CD4-positive, alpha-beta T cell treated with Interleukin-10 for 1 hour (primary cell): ENCODE measurements around the gene FOXL3.

Experiments used
- DNase-seq: peaks from one replicate; pipeline ENCODE4 v3.0.0-alpha.2; 2020

Gene FOXL3

GRCh38 chr7:304574-305409 lies 14.8 kb downstream of the FOXL3 start:
- no peak for DNase-seq

GRCh38 chr7:305410-306151 lies 15.6 kb downstream of the FOXL3 start:
- no peak for DNase-seq

- DNase-seq = no peak
These were observed 18.0 kb downstream of the FOXL3 start for GRCh38 chr7:307970-308369.

GRCh38 chr7:309586-310228 lies 19.7 kb downstream of the FOXL3 start:
- no peak for DNase-seq

GRCh38 chr7:311131-311680 lies 21.2 kb downstream of the FOXL3 start:
- no peak for DNase-seq

GRCh38 chr7:311796-312195 lies 21.8 kb downstream of the FOXL3 start:
- no peak for DNase-seq

GRCh38 chr7:312424-312823 lies 22.5 kb downstream of the FOXL3 start:
- DNase-seq = no peak

- DNase-seq = no peak
These were observed 24.9 kb downstream of the FOXL3 start for GRCh38 chr7:314853-315252.

- no peak for DNase-seq
These were observed 25.7 kb downstream of the FOXL3 start for GRCh38 chr7:315516-316265.

GRCh38 chr7:317643-318405 lies 27.9 kb downstream of the FOXL3 start:
- no peak for DNase-seq

- DNase-seq = no peak
These were observed 28.5 kb downstream of the FOXL3 start for GRCh38 chr7:318476-318875.

GRCh38 chr7:318878-319661 lies 29.1 kb downstream of the FOXL3 start:
- DNase-seq = no peak

- DNase-seq = no peak
These were observed 30.3 kb downstream of the FOXL3 start for GRCh38 chr7:320297-320696.

GRCh38 chr7:322111-322671 lies 32.2 kb downstream of the FOXL3 start:
- peak; percentile 86 for DNase-seq

GRCh38 chr7:322708-323111 lies 32.7 kb downstream of the FOXL3 start:
- DNase-seq = no peak

- no peak for DNase-seq
These were observed 33.4 kb downstream of the FOXL3 start for GRCh38 chr7:323410-323809.

GRCh38 chr7:324011-324410 lies 34.0 kb downstream of the FOXL3 start:
- DNase-seq = no peak

GRCh38 chr7:325051-325798 lies 35.3 kb downstream of the FOXL3 start:
- no peak for DNase-seq

- DNase-seq = no peak
These were observed 35.8 kb downstream of the FOXL3 start for GRCh38 chr7:325811-326210.

GRCh38 chr7:326273-326672 lies 36.3 kb downstream of the FOXL3 start:
- DNase-seq = no peak
